ENCODE data around the gene LBP. TPM values are rescaled to one million over a fixed set of nuclear protein-coding genes. Genes with fewer than 3 reads are reported as not detected.
"Not testable (repeated sequence)": the region's sequence is repeated elsewhere in the genome, so short reads cannot be mapped to it uniquely, and the experiment has no call there.

The LBP gene
- total and polyA plus RNA-seq, 2 of the 13 experiments (the other 11 are each of a cell fraction or from before 2014, with no cell fraction given), result 0.07 to 0.20 TPM

- H4K20me1 ChIP-seq (ENCODE audit: insufficient read depth, low read length); intact Hi-C loops (cut with micrococcal nuclease; ENCODE audit: unreplicated experiment); H3K27me3 ChIP-seq (ENCODE audit: control insufficient read depth in 1 of 2, insufficient read depth in 2 of 2, low read length in 2 of 2); CTCF ChIA-PET (ENCODE audit: low intra/inter-chr PET ratio, low total read pairs); in situ Hi-C loops (cut with HindIII; ENCODE audit: extremely low pct_ligation_motif_present, low pct_unique_long_range_greater_than_20kb); H3K4me3 ChIP-seq (replicated peaks in 1 of 3; ENCODE audit: insufficient read depth in 1 of 3, low read depth in 2 of 3, low read length in 3 of 3); FAIRE-seq; H2AFZ ChIP-seq (ENCODE audit: low read length); H3K4me1 ChIP-seq (ENCODE audit: insufficient read depth, low read length); H3K36me3 ChIP-seq (replicated peaks in 1 of 2; ENCODE audit: control insufficient read depth in 1 of 2, insufficient read depth in 2 of 2, low read length in 2 of 2); H3K27ac ChIP-seq (ENCODE audit: extremely low read length, insufficient read depth, low read length); DNase-seq (ENCODE audit: low spot score); H3K4me2 ChIP-seq (ENCODE audit: low read depth, low read length); ATAC-seq; H3K9me3 ChIP-seq (ENCODE audit: low read length); POLR2A ChIA-PET; BruUV-seq (replicated peaks); H3K9ac ChIP-seq (ENCODE audit: insufficient read depth, low read depth, low read length); H3K79me2 ChIP-seq (ENCODE audit: insufficient read depth, low read length); TF ChIP-seq CREB1 (CRISPR knock-in tag; IDR thresholded peaks at IDR 0.05); NONO (CRISPR knock-in tag; conservative IDR thresholded peaks at IDR 0.05): not testable (repeated sequence)
- TF ChIP-seq CREB1 (IDR thresholded peaks at IDR 0.05) (peak; percentile 90), NONO (IDR thresholded peaks at IDR 0.05) (0 out of 2 replicates have a peak, but pooled peaks have one; percentile 40)
- WGBS (ENCODE audit: low lambda C conversion rate), result 37% methylated on average over 1 of the region's 1 CpG
These were observed 31.9 kb upstream of the LBP start for GRCh38 chr20:38314350-38314749.

- no peak overlapping the region for H2AFZ ChIP-seq (ENCODE audit: low read length)
- no peak overlapping the region for H3K9ac ChIP-seq (ENCODE audit: insufficient read depth, low read depth, low read length)
- ChIA-PET CTCF (ENCODE audit: low intra/inter-chr PET ratio, low total read pairs) (no interaction called here), POLR2A (no interaction called here)
- H3K4me3 ChIP-seq (replicated peaks in 1 of 3; ENCODE audit: insufficient read depth in 1 of 3, low read depth in 2 of 3, low read length in 3 of 3), result no peak overlapping the region
- H3K36me3 ChIP-seq (replicated peaks in 1 of 2; ENCODE audit: control insufficient read depth in 1 of 2, insufficient read depth in 2 of 2, low read length in 2 of 2), result no peaks in the 10 kb centered on the region
- no peak for DNase-seq (ENCODE audit: low spot score)
- no peaks in the 10 kb centered on the region for H4K20me1 ChIP-seq (ENCODE audit: insufficient read depth, low read length)
- WGBS (ENCODE audit: low lambda C conversion rate), result 47% methylated on average over 5 of the region's 5 CpGs
- in situ Hi-C loops (cut with HindIII; ENCODE audit: extremely low pct_ligation_motif_present, low pct_unique_long_range_greater_than_20kb) (no loop called here), intact Hi-C loops (cut with micrococcal nuclease; ENCODE audit: unreplicated experiment) (no loop called here)
- H3K27me3 ChIP-seq (ENCODE audit: control insufficient read depth in 1 of 2, insufficient read depth in 2 of 2, low read length in 2 of 2), result peaks cover 1 to 8% of the 10 kb centered on the region in 2 experiments; a peak in 2 of 5 replicates
- TF ChIP-seq MIER3 (CRISPR knock-in tag; IDR thresholded peaks at IDR 0.05; ENCODE audit: borderline replicate concordance) (no peak), CTCF (CRISPR knock-in tag; IDR thresholded peaks at IDR 0.05) (peak; percentile 53), ZNF576 (CRISPR knock-in tag; IDR thresholded peaks at IDR 0.05) (0 out of 2 replicates have a peak, but pooled peaks have one; percentile 73)
- H3K4me2 ChIP-seq (ENCODE audit: low read depth, low read length), result no peak overlapping the region
- ATAC-seq, result peak; percentile 60
- H3K79me2 ChIP-seq (ENCODE audit: insufficient read depth, low read length), result no peaks in the 10 kb centered on the region
- BruUV-seq (replicated peaks), result no TSS peak
- H3K27ac ChIP-seq (ENCODE audit: extremely low read length, insufficient read depth, low read length), result no peak overlapping the region
- H3K4me1 ChIP-seq (ENCODE audit: insufficient read depth, low read length), result no peaks in the 10 kb centered on the region
- FAIRE-seq, result no peak
- no peaks in the 10 kb centered on the region for H3K9me3 ChIP-seq (ENCODE audit: low read length)
These were observed 30.9 kb upstream of the LBP start for GRCh38 chr20:38315290-38315966.
